ENCODE data around the gene LBHD1.
"Not testable (repeated sequence)": the region's sequence is repeated elsewhere in the genome, so short reads cannot be mapped to it uniquely, and the experiment has no call there.

LBHD1 gene

GRCh38 chr11:62702246-62702645 is 30.2 kb upstream of the LBHD1 start:
- in situ Hi-C loops (cut with MboI; ENCODE audit: low pct_unique_long_range_greater_than_20kb, low sequenced_read_pairs), result no loop called here
- no peak for DNase-seq

- in situ Hi-C loops (cut with MboI; ENCODE audit: low pct_unique_long_range_greater_than_20kb, low sequenced_read_pairs), result loop anchor here (25.0 kb wide), 1 partner anchor 307 kb away; no protein-coding TSS in a partner anchor
- peak; percentile 73 for DNase-seq
Measured at GRCh38 chr11:62694455-62695167, 22.5 kb upstream of the LBHD1 start.

GRCh38 chr11:62693624-62694023 is 21.6 kb upstream of the LBHD1 start:
- in situ Hi-C loops (cut with MboI; ENCODE audit: low pct_unique_long_range_greater_than_20kb, low sequenced_read_pairs), result loop anchor here (25.0 kb wide), 1 partner anchor 306 kb away; no protein-coding TSS in a partner anchor
- not testable (repeated sequence) for DNase-seq

- DNase-seq, result no peak
- in situ Hi-C loops (cut with MboI; ENCODE audit: low pct_unique_long_range_greater_than_20kb, low sequenced_read_pairs), result loop anchor here (25.0 kb wide), 1 partner anchor 302 kb away; no protein-coding TSS in a partner anchor
Measured at GRCh38 chr11:62689421-62690183, 17.5 kb upstream of the LBHD1 start, which contains the start of gene LRRN4CL. LRRN4CL (minus strand) TSS chr11:62689530; CDS start chr11:62688508, 1,022 bp downstream.

- in situ Hi-C loops (cut with MboI; ENCODE audit: low pct_unique_long_range_greater_than_20kb, low sequenced_read_pairs), result loop anchor here (25.0 kb wide), 1 partner anchor 301 kb away; no protein-coding TSS in a partner anchor
- no peak for DNase-seq
Measured at GRCh38 chr11:62688491-62688890, 16.4 kb upstream of the LBHD1 start.

GRCh38 chr11:62687508-62688396 is 15.7 kb upstream of the LBHD1 start:
- in situ Hi-C loops (cut with MboI; ENCODE audit: low pct_unique_long_range_greater_than_20kb, low sequenced_read_pairs), result loop anchor here (25.0 kb wide), 1 partner anchor 300 kb away; no protein-coding TSS in a partner anchor
- DNase-seq, result no peak

- DNase-seq, result no peak
Measured at GRCh38 chr11:62682518-62682917, 10.5 kb upstream of the LBHD1 start.

GRCh38 chr11:62680825-62681240 is 8.8 kb upstream of the LBHD1 start:
- DNase-seq, result peak; percentile 72
- in situ Hi-C loops (cut with MboI; ENCODE audit: low pct_unique_long_range_greater_than_20kb, low sequenced_read_pairs), result loop anchor here (25.0 kb wide), 1 partner anchor 294 kb away; no protein-coding TSS in a partner anchor

More at GRCh38 chr11:62682518-62682917, 10.5 kb upstream of the LBHD1 start:
- in situ Hi-C loops (cut with MboI; ENCODE audit: low pct_unique_long_range_greater_than_20kb, low sequenced_read_pairs), result loop anchor here (25.0 kb wide), 1 partner anchor 295 kb away; no protein-coding TSS in a partner anchor

GRCh38 chr11:62678770-62679696 is 7.0 kb upstream of the LBHD1 start, which contains the start of gene UBXN1:
UBXN1 (minus strand) TSS chr11:62679073; CDS start chr11:62678923, 150 bp downstream.
- in situ Hi-C loops (cut with MboI; ENCODE audit: low pct_unique_long_range_greater_than_20kb, low sequenced_read_pairs), result loop anchor here (25.0 kb wide), 1 partner anchor 292 kb away; no protein-coding TSS in a partner anchor
- peak; percentile 91 for DNase-seq

- DNase-seq, result no peak
- in situ Hi-C loops (cut with MboI; ENCODE audit: low pct_unique_long_range_greater_than_20kb, low sequenced_read_pairs), result loop anchor here (25.0 kb wide), 1 partner anchor 291 kb away; no protein-coding TSS in a partner anchor
Measured at GRCh38 chr11:62678433-62678769, 6.3 kb upstream of the LBHD1 start.

GRCh38 chr11:62677714-62678113 is 5.6 kb upstream of the LBHD1 start:
- in situ Hi-C loops (cut with MboI; ENCODE audit: low pct_unique_long_range_greater_than_20kb, low sequenced_read_pairs), result loop anchor here (25.0 kb wide), 1 partner anchor 290 kb away; no protein-coding TSS in a partner anchor
- DNase-seq, result no peak

GRCh38 chr11:62677156-62677555 is 5.1 kb upstream of the LBHD1 start:
- DNase-seq, result no peak
- in situ Hi-C loops (cut with MboI; ENCODE audit: low pct_unique_long_range_greater_than_20kb, low sequenced_read_pairs), result loop anchor here (25.0 kb wide), 1 partner anchor 290 kb away; no protein-coding TSS in a partner anchor

- in situ Hi-C loops (cut with MboI; ENCODE audit: low pct_unique_long_range_greater_than_20kb, low sequenced_read_pairs), result loop anchor here (25.0 kb wide), 1 partner anchor 289 kb away; no protein-coding TSS in a partner anchor
- no peak for DNase-seq
Measured at GRCh38 chr11:62676698-62677097, 4.6 kb upstream of the LBHD1 start.

- in situ Hi-C loops (cut with MboI; ENCODE audit: low pct_unique_long_range_greater_than_20kb, low sequenced_read_pairs), result loop anchor here (25.0 kb wide), 1 partner anchor 288 kb away; no protein-coding TSS in a partner anchor
- not testable (repeated sequence) for DNase-seq
Measured at GRCh38 chr11:62675415-62675814, 3.3 kb upstream of the LBHD1 start.

GRCh38 chr11:62673196-62673525 is 1.1 kb upstream of the LBHD1 start:
- in situ Hi-C loops (cut with MboI; ENCODE audit: low pct_unique_long_range_greater_than_20kb, low sequenced_read_pairs), result no loop called here
- no peak for DNase-seq

GRCh38 chr11:62671236-62671607 is 845 bp downstream of the LBHD1 start:
- in situ Hi-C loops (cut with MboI; ENCODE audit: low pct_unique_long_range_greater_than_20kb, low sequenced_read_pairs), result no loop called here
- DNase-seq, result no peak

- in situ Hi-C loops (cut with MboI; ENCODE audit: low pct_unique_long_range_greater_than_20kb, low sequenced_read_pairs), result no loop called here
- DNase-seq, result no peak
Measured at GRCh38 chr11:62669420-62670161, 2.5 kb downstream of the LBHD1 start.
